Measurements from ENCODE around the gene FBXO41. TPM values are rescaled to one million over a fixed set of nuclear protein-coding genes. Genes with fewer than 3 reads are reported as not detected.

FBXO41 gene
- total RNA-seq, 1 donor from 2014 or later, result 14.0 TPM

DNA sequence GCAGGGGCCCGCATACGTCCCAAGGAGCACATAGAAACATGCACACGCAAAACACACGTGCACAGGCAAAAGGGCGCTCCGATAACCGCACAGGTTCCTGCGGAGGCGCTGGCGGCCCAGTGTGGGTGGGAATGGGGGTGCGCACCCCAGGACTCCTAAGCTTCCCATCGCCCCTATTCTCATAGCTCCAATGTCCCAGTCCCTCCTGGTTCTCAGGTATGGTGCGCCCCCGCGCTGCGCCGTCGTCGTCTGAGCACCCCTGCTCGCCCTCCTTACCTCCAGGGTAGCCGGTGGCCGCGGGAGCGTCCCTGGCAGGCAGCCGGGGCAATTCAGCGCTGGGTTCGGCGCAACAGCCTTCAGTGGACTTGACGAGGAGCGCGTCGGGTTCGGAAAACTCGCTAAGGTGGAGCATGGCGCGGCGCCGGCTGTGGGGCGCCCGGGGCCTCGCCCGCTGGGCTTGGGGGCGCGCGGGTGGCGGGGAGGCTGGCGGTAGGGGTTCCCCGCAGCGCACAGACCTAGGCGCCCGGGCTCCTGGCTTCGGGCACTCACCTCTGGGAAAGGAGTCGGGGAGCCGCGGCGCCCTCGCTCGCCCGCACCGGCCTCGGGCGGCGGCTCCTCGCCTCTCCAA is 8.7 kb upstream of the FBXO41 start:
- H3K27me3 Mint-ChIP-seq (ENCODE audit: unreplicated experiment), result peaks cover 14% of the 10 kb centered on the region
- TF ChIP-seq, protein P1, sequence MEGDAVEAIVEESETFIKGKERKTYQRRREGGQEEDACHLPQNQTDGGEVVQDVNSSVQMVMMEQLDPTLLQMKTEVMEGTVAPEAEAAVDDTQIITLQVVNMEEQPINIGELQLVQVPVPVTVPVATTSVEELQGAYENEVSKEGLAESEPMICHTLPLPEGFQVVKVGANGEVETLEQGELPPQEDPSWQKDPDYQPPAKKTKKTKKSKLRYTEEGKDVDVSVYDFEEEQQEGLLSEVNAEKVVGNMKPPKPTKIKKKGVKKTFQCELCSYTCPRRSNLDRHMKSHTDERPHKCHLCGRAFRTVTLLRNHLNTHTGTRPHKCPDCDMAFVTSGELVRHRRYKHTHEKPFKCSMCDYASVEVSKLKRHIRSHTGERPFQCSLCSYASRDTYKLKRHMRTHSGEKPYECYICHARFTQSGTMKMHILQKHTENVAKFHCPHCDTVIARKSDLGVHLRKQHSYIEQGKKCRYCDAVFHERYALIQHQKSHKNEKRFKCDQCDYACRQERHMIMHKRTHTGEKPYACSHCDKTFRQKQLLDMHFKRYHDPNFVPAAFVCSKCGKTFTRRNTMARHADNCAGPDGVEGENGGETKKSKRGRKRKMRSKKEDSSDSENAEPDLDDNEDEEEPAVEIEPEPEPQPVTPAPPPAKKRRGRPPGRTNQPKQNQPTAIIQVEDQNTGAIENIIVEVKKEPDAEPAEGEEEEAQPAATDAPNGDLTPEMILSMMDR (IDR thresholded peaks at IDR 0.05; ENCODE audit: partially characterized antibody, unreplicated experiment), result no peak
- no peak overlapping the region for H3K27ac Mint-ChIP-seq (ENCODE audit: unreplicated experiment)
- DNase-seq, result peak; percentile 28
- peaks cover 11% of the 10 kb centered on the region for H3K4me1 Mint-ChIP-seq (ENCODE audit: low read depth, unreplicated experiment)
- peak overlapping the region; percentile 66 for H3K4me3 Mint-ChIP-seq (ENCODE audit: unreplicated experiment)
- no peaks in the 10 kb centered on the region for H3K36me3 Mint-ChIP-seq (ENCODE audit: unreplicated experiment)
- peaks cover 3% of the 10 kb centered on the region for H3K9me3 Mint-ChIP-seq (ENCODE audit: unreplicated experiment)

DNA sequence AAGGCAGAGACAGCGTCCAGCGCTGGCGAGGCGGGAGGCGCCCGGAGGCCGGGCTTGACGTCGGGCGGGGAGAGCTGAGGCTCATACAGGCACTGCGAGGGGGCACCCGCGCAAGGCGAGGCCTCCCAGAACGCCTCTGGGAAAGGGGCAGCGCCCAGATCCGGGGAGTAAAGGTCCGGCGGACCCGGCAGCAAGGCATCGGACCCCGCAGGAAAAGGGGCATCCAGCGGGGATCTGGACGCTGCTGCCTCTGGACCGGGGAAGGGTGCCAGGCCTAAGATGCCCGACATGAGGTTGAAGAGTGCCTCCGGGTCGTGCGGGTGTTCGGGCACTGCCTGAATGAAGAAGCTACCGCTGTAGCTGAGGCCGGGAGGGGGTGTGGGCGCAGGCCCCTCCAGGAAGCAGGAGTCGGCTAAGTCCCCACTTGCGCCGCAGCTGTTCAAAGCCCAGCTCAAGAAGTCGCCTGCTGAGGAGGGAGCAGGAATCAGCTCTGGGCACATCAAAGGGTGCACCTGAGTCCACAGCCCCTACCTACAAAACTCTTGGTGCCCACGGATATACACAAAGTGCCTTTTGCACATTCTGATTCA is 8.1 kb upstream of the FBXO41 start:
- H3K9me3 Mint-ChIP-seq (ENCODE audit: unreplicated experiment), result peaks cover 3% of the 10 kb centered on the region
- DNase-seq, result no peak
- TF ChIP-seq, protein P1 (IDR thresholded peaks at IDR 0.05; ENCODE audit: partially characterized antibody, unreplicated experiment), result no peak
- no peak overlapping the region for H3K4me3 Mint-ChIP-seq (ENCODE audit: unreplicated experiment)
- no peak overlapping the region for H3K27ac Mint-ChIP-seq (ENCODE audit: unreplicated experiment)
- peaks cover 7% of the 10 kb centered on the region for H3K4me1 Mint-ChIP-seq (ENCODE audit: low read depth, unreplicated experiment)
- H3K36me3 Mint-ChIP-seq (ENCODE audit: unreplicated experiment), result no peaks in the 10 kb centered on the region
- peaks cover 14% of the 10 kb centered on the region for H3K27me3 Mint-ChIP-seq (ENCODE audit: unreplicated experiment)

DNA sequence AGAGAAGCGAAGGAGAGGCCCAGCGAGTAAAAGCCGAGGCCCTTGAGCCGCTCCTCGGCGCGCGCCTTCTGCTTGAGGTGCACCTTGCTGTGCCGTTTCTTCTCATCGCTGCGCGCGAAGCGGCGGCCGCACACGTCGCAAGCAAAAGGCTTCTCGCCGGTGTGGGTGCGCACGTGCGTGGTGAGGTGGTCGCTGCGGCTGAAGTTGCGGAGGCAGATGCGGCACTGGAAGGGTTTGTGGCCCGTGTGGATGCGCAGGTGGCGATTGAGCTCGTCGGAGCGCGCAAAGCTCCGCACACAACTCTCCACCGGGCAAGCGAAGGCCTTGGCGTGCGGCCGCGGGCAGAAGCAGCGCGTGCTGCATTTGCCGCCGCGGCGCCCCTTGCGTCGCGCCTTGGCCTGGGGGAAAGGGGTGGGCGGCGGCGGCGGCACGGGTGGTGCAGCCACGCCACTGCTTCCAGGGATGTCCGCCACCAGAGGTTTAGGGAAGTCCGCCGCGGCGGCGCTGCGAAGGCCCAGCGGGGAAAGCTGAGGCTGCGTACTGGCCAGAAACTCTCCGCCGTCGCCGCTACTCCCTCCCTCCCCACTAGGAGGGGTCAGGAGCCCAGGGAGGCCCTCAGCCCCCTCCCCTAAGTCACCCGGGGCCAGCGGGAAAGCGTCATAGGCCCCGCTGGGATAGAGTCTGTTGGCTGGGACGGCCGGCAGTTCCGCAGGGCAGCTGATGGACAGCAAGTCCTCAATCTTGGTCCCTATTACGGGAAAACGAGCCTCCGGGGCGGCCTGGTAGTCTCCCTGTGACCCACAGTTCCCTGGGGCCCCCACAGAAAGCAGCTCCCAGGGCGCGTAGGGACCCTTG is 7.4 kb upstream of the FBXO41 start:
- H3K4me1 Mint-ChIP-seq (ENCODE audit: low read depth, unreplicated experiment), result peaks cover under 1% of the 10 kb centered on the region
- H3K36me3 Mint-ChIP-seq (ENCODE audit: unreplicated experiment), result no peaks in the 10 kb centered on the region
- H3K9me3 Mint-ChIP-seq (ENCODE audit: unreplicated experiment), result peaks cover 3% of the 10 kb centered on the region
- peak overlapping the region; percentile 70 for H3K4me3 Mint-ChIP-seq (ENCODE audit: unreplicated experiment)
- TF ChIP-seq, protein P1 (IDR thresholded peaks at IDR 0.05; ENCODE audit: partially characterized antibody, unreplicated experiment), result peak; percentile 40
- no peak overlapping the region for H3K27ac Mint-ChIP-seq (ENCODE audit: unreplicated experiment)
- H3K27me3 Mint-ChIP-seq (ENCODE audit: unreplicated experiment), result peaks cover 14% of the 10 kb centered on the region
- DNase-seq, result peak; percentile 70

DNA sequence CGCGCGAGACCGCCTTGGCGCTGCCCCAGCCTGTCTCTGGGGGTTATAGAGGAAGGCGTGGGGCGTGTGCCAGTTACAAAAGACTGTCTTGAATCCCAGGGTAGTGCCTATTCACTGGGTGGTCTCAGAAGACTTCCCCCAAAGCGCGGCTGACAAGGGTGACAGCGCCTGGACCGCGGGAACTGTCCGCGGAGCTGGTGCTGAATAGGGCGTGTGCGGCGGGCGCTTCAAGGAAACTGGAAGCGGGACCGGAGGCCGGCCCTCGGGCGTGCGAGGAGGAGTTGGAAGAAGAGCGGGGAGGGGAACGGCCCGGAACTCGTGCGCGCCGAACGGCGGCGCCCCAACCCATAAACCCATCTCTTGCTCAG is 6.8 kb upstream of the FBXO41 start:
- no peaks in the 10 kb centered on the region for H3K36me3 Mint-ChIP-seq (ENCODE audit: unreplicated experiment)
- no peak overlapping the region for H3K27ac Mint-ChIP-seq (ENCODE audit: unreplicated experiment)
- H3K4me1 Mint-ChIP-seq (ENCODE audit: low read depth, unreplicated experiment), result no peaks in the 10 kb centered on the region
- peaks cover 3% of the 10 kb centered on the region for H3K9me3 Mint-ChIP-seq (ENCODE audit: unreplicated experiment)
- H3K4me3 Mint-ChIP-seq (ENCODE audit: unreplicated experiment), result peak overlapping the region; percentile 70
- peaks cover 12% of the 10 kb centered on the region for H3K27me3 Mint-ChIP-seq (ENCODE audit: unreplicated experiment)
- peak; percentile 34 for DNase-seq
- TF ChIP-seq, protein P1 (IDR thresholded peaks at IDR 0.05; ENCODE audit: partially characterized antibody, unreplicated experiment), result no peak

Data from glutamatergic neuron (in vitro differentiated cells).